ENCODE data around the gene COQ7.

DNA sequence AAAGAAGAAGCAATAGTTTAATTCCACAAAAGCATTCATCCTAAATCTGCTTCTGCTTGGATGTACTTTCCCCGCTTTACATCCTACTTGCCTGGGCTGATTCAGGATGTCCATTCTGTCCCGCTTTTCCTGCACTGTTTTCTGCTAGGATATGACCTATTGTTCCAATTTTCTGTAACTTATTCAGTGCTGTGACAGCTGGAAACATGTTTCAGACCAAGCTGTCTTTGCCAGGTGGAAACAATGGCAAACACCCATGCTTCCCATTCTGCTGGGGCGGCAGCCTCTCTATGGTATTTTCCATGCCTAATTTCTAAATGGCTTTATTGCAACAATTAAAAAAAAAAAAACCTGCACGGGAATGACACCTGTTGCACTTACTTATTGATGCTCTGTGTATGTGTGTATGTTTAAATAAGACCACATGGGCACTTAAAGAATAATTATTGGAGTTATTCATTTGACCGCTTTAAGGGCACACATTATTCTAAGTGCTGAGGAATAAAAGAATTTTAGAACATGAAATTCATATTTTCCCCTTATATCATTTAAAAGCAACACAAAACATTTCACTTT, 21.0 kb downstream of the COQ7 start:
- TF ChIP-seq GATA2 (IDR thresholded peaks at IDR 0.05; ENCODE audit: low read depth, low read length) (no peak), GATA3 (IDR thresholded peaks at IDR 0.05; ENCODE audit: low read depth, low read length) (no peak)
